K562 (cell line): ENCODE data around the gene THAP5. TPM values are rescaled to one million over a fixed set of nuclear protein-coding genes. Genes with fewer than 3 reads are reported as not detected.
A peak's percentile ranks its signal among the peaks of the same experiment; 100 is the strongest.

ENCODE experiments used
- ATAC-seq: fragments of 200-7000 bp; cut with Tn5 transposase; 3 replicates; pipeline ENCODE4 v1.9.1; 2020; ENCODE audit warnings: moderate library complexity
- BruUV-seq: library from RNA; stranded (reverse); fragments of 400-500 nt; replicated peaks from 2 replicates; lab custom pipeline; 2021; lab: Mats Ljungman, UMichigan
- CTCF ChIA-PET: fragments of 300-600 bp; formaldehyde crosslinking; extraction: SDS; loops from one replicate; lab custom pipeline; 2021; ENCODE audit warnings: low intra/inter-chr PET ratio; lab: Yijun Ruan, JAX
- POLR2A ChIA-PET: fragments of 300-600, 350-650 bp; sonication (Branson Sonifier 250); formaldehyde crosslinking; extraction: SDS; loops from one replicate; lab custom pipeline; 2021; ENCODE audit warnings: antibody characterized with exemption, inconsistent platforms; lab: Yijun Ruan, JAX
- DNase-seq, 4 experiments: peaks; one replicate each; pipeline versions ENCODE4 v3.0.0 to v3.0.0-alpha.2; 2011 to 2018; ENCODE audit warnings: low spot score in 3 of 4, mixed read lengths in 3 of 4; ENCODE audit errors: extremely low read depth in 1 of 4
- FAIRE-seq: peaks from 2 replicates; lab custom pipeline; 2011; peaks lifted over from hg19 to GRCh38; lab: Jason Lieb, UNC
- H2AFZ ChIP-seq: 2 replicates; pipeline ENCODE4 v1.6.0; 2011; ENCODE audit warnings: low read depth, low read length, control low read depth, inconsistent platforms
- H3K27ac ChIP-seq: fragments of 200-600 bp; 3 replicates; pipeline ENCODE4 v1.8.0; 2011; ENCODE audit warnings: low read depth, mild to moderate bottlenecking, control low read depth, inconsistent platforms, low read length, moderate library complexity, mixed read lengths; ENCODE audit errors: extremely low read depth
- H3K27me3 ChIP-seq, 2 experiments: fragments of 300-600 bp in 1 of 2; 2 replicates in 1 of 2; 3 replicates in 1 of 2; pipeline versions ENCODE4 v1.6.0 to v1.8.0; 2011; ENCODE audit warnings: inconsistent platforms in 2 of 2, low read length in 2 of 2, mild to moderate bottlenecking in 1 of 2, mixed read lengths in 1 of 2, moderate library complexity in 1 of 2; ENCODE audit not compliant: control insufficient read depth in 2 of 2, insufficient read depth in 2 of 2
- H3K36me3 ChIP-seq: fragments of 300-600 bp; 3 replicates; pipeline ENCODE4 v1.8.0; 2011; ENCODE audit warnings: mild to moderate bottlenecking, low read length, inconsistent platforms; ENCODE audit not compliant: control insufficient read depth, insufficient read depth
- H3K4me1 ChIP-seq, 2 experiments: fragments of 200-600 bp in 1 of 2; replicated peaks in 1 of 2; 2 replicates in 1 of 2; 3 replicates in 1 of 2; pipeline versions ENCODE4 v1.5.1 to v1.8.0; 2011; ENCODE audit warnings: inconsistent platforms in 2 of 2, low read length in 2 of 2, mild to moderate bottlenecking in 1 of 2, mixed read lengths in 1 of 2, moderate library complexity in 1 of 2; ENCODE audit not compliant: control insufficient read depth in 2 of 2, insufficient read depth in 2 of 2
- H3K4me2 ChIP-seq: 2 replicates; pipeline ENCODE4 v1.6.1; 2011; ENCODE audit warnings: low read length, control low read depth, inconsistent platforms, mixed read lengths; ENCODE audit not compliant: insufficient read depth
- H3K4me3 ChIP-seq: fragments of 200-600 bp; sonication (generic), shearing (Covaris generic); 2 replicates; pipeline ENCODE4 v1.5.1; 2016; ENCODE audit warnings: control low read depth, inconsistent platforms
- H3K79me2 ChIP-seq: fragments of 200-600 bp; 3 replicates; pipeline ENCODE4 v1.8.0; 2011; ENCODE audit warnings: low read length, inconsistent platforms; ENCODE audit not compliant: control insufficient read depth, insufficient read depth
- H3K9ac ChIP-seq, 2 experiments: 2 replicates each; pipeline versions ENCODE4 v1.6.0 to v1.6.1; 2011; ENCODE audit warnings: low read depth in 2 of 2, low read length in 2 of 2, control low read depth in 1 of 2, inconsistent platforms in 1 of 2, mild to moderate bottlenecking in 1 of 2, mixed read lengths in 1 of 2; ENCODE audit not compliant: insufficient read depth in 1 of 2
- H3K9me1 ChIP-seq: one replicate; pipeline ENCODE4 v1.6.0; 2011; ENCODE audit warnings: inconsistent platforms, mild to moderate bottlenecking, low read length, moderate library complexity; ENCODE audit not compliant: control insufficient read depth, insufficient read depth
- H3K9me3 ChIP-seq: replicated peaks from 2 replicates; pipeline ENCODE4 v1.5.1; 2011; ENCODE audit warnings: low read depth, low read length, inconsistent platforms; ENCODE audit not compliant: control insufficient read depth, insufficient read depth
- H4K20me1 ChIP-seq: replicated peaks from 2 replicates; pipeline ENCODE4 v1.6.1; 2011; ENCODE audit warnings: low read length, inconsistent platforms, mixed read lengths; ENCODE audit not compliant: control insufficient read depth, insufficient read depth
- CBX3 ChIP-seq, 2 experiments: IDR thresholded peaks; 1 replicate in 1 of 2; 2 replicates in 1 of 2; pipeline ENCODE4 v1.6.1; 2012; ENCODE audit warnings: inconsistent platforms in 2 of 2, low read length in 2 of 2, borderline replicate concordance in 1 of 2, control low read depth in 1 of 2
- CHD4 ChIP-seq: fragments of 200-600 bp; sonication (generic); IDR thresholded peaks from 3 replicates; pipeline ENCODE4 v1.6.1; 2012; ENCODE audit warnings: low read depth, mild to moderate bottlenecking, mixed read lengths, low read length, inconsistent platforms; ENCODE audit not compliant: insufficient read depth, insufficient replicate concordance, poor library complexity, severe bottlenecking
- FOXA1 ChIP-seq: fragments of 450-650 bp; IDR thresholded peaks from 2 replicates; pipeline ENCODE4 v1.6.1; 2016; ENCODE audit warnings: mild to moderate bottlenecking, borderline replicate concordance
- POLR2A ChIP-seq: fragments of 450-650 bp; conservative IDR thresholded peaks from 2 replicates; pipeline ENCODE4 v1.6.1; 2016
- ZNF184 ChIP-seq: sonication (generic); formaldehyde crosslinking; IDR thresholded peaks from 2 replicates; pipeline ENCODE4 v1.5.0; 2020; ENCODE audit warnings: missing genetic modification reagents
- ZNF282 ChIP-seq: sonication (generic); formaldehyde crosslinking; IDR thresholded peaks from 2 replicates; pipeline ENCODE4 v1.8.1; 2023; ENCODE audit warnings: missing genetic modification reagents
- ZNF778 ChIP-seq: fragments of 450-650 bp; formaldehyde crosslinking; IDR thresholded peaks from 2 replicates; pipeline ENCODE4 v1.4.0; 2020; ENCODE audit warnings: mild to moderate bottlenecking, moderate library complexity
- WGBS: fragments of 100-300 bp; shearing (Covaris generic); methylation state at CpG from one replicate; pipeline ENCODE4 v1.1.6; 2016; ENCODE audit warnings: low coverage, mixed read lengths; ENCODE audit not compliant: insufficient coverage; ENCODE audit errors: missing lambda C conversion rate; 5-methylcytosine and 5-hydroxymethylcytosine counted together
- in situ Hi-C: fragments of 300-500 bp; cut with MboI; formaldehyde crosslinking; loops from 4 replicates; pipeline ENCODE4 v1.15.0; 2018; ENCODE audit warnings: inconsistent platforms, mixed read lengths
- intact Hi-C: fragments of 100-400 bp; cut with micrococcal nuclease; formaldehyde crosslinking; loops from 2 replicates; pipeline ENCODE4 v1.14.2; 2022
- polyA plus RNA-seq, 8 experiments: library from polyadenylated mRNA; depleted of rRNA in 4 of 8; stranded (reverse) in 5 of 8; unstranded in 3 of 8; fragments of >200 nt; fragmentation: Nextera tagmentation in 2 of 8; fragmentation: Illumina TruSeq in 1 of 8; extraction: Ambion mirVana in 2 of 8; extraction: Trizol in 1 of 8; gene quantifications; 2 replicates each; pipeline versions ENCODE4 v1.2.1 to v1.2.3, GENCODE V29; 2011 to 2014; ENCODE audit warnings: inconsistent platforms in 1 of 8, missing spikeins in 1 of 8
- total RNA-seq, 7 experiments: library from RNA; depleted of rRNA in 6 of 7; stranded (reverse); fragments of >200 nt in 6 of 7; fragmentation: Illumina TruSeq in 2 of 7; extraction: Trizol in 2 of 7; gene quantifications; 2 replicates each; pipeline versions ENCODE4 v1.2.1 to v1.2.3, GENCODE V29; 2011 to 2021; ENCODE audit warnings: low replicate concordance in 1 of 7
- TF ChIP-seq, protein P1 (sequence below): sonication (generic); IDR thresholded peaks from 2 replicates; pipeline ENCODE4 v1.6.1; 2016
- TF ChIP-seq, protein P2 (sequence below): sonication (generic); formaldehyde crosslinking; IDR thresholded peaks from 2 replicates; pipeline ENCODE4 v1.8.0; 2022; ENCODE audit warnings: missing genetic modification reagents, mild to moderate bottlenecking, borderline replicate concordance
- TF ChIP-seq, protein P3 (sequence below): fragments of 450-650 bp; formaldehyde crosslinking; IDR thresholded peaks from 2 replicates; pipeline ENCODE4 v1.4.0; 2020; ENCODE audit warnings: mild to moderate bottlenecking, moderate library complexity

The THAP5 gene
- total and polyA plus RNA-seq, 9 of the 15 experiments (the other 6 are each of a cell fraction or from before 2014, with no cell fraction given): 16.5 to 58.1 (median 28.2) TPM

DNA sequence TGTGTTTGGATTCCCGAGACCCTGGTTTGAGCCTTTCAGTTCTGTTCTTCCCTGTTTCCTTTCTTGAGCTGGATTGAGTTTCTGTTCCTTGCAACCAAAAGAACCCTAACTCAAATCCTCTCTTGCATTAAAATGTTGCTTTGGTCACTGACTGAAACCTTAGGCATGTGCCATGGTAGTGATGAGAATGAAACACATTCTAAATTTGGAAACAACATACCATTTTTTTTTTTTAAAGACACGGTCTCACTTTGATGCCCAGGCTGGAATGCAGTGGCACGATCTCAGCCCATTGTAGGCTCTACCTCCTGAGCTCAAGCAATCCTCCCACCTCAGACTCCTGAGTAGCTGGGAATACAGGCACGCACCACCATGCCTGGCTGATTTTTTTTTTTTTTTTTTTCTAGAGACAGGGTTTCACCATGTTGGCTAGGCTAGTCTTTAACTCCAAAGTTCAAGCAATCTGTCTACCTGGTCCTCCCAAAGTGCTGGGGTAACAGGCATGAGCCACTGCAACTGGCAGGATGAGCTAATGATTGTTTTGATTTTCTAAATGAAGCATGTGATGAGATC lies 8.4 kb downstream of the THAP5 start:
- DNase-seq: no peak
- intact Hi-C loops: no loop called here
- Histone ChIP-seq H3K27me3 (no peaks in the 10 kb centered on the region), H4K20me1 (no peaks in the 10 kb centered on the region), H2AFZ (no peak overlapping the region), H3K4me1 (no peaks in the 10 kb centered on the region; a peak in 1 of 5 replicates), H3K9ac (no peak overlapping the region), H3K9me1 (no peaks in the 10 kb centered on the region), H3K27ac (no peak overlapping the region), H3K79me2 (peaks cover 6% of the 10 kb centered on the region; the same call in 2 of the 3 replicates), H3K36me3 (peaks cover 29% of the 10 kb centered on the region; the same call in 2 of the 3 replicates), H3K4me2 (no peak overlapping the region), H3K9me3 (peaks cover 14% of the 10 kb centered on the region), H3K4me3 (no peak overlapping the region)
- FAIRE-seq: no peak
- TF ChIP-seq POLR2A (peak; percentile 32; the same call in 1 of the 2 replicates), CBX3 (IDR thresholded peaks at IDR 0.05; ENCODE audit: borderline replicate concordance in 1 of 2, low read length in 2 of 2) (no peak)
- BruUV-seq: no TSS peak
- 90% methylated on average over 4 of the region's 4 CpGs for WGBS
- in situ Hi-C loops: no loop called here
- POLR2A ChIA-PET: interaction anchor here (0.6 to 2.5 kb wide), 4 partner anchors 9 to 72 kb away, joined by 3 to 10 read pairs (median 6); partner anchors contain the start of genes DNAJB9 and THAP5
- 0 out of 3 replicates have a peak, but pooled peaks have one; percentile 11 for ATAC-seq
- CTCF ChIA-PET: no interaction called here

DNA sequence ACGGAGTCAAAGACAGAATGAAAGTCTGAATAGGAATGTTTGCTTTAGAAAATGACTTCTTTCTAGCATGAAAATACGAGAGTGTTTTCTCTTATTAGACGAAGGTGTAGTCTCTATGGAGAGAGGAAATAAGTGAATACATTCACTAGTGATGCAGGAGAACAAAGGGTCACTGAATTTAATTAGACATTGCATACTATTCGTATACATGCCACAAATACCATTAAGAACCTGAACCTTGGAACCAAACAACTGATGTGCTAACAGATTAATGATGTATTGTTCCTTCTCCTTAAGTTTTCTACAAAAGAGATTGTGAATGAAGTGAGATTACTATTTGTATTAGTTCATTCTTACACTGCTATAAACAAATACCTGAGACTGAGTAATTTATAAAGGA lies 10.3 kb downstream of the THAP5 start:
- POLR2A ChIA-PET: interaction anchor here (1.1 to 2.5 kb wide), 2 partner anchors 10 to 11 kb away, joined by 10 to 11 read pairs; partner anchors contain the start of genes DNAJB9 and THAP5
- Histone ChIP-seq H4K20me1 (no peaks in the 10 kb centered on the region), H3K4me3 (no peak overlapping the region), H3K36me3 (peaks cover 12% of the 10 kb centered on the region; the same call in 1 of the 3 replicates), H3K27ac (no peak overlapping the region), H3K27me3 (no peaks in the 10 kb centered on the region), H2AFZ (no peak overlapping the region), H3K9me1 (no peaks in the 10 kb centered on the region), H3K79me2 (no peaks in the 10 kb centered on the region), H3K9ac (no peak overlapping the region), H3K4me1 (no peaks in the 10 kb centered on the region), H3K9me3 (peaks cover 14% of the 10 kb centered on the region), H3K4me2 (no peak overlapping the region)
- FAIRE-seq (no peak), DNase-seq (no peak), ATAC-seq (no peak)
- no TSS peak for BruUV-seq
- in situ Hi-C loops (no loop called here), intact Hi-C loops (no loop called here)
- CTCF ChIA-PET: no interaction called here
- WGBS: 61% methylated on average over 4 of the region's 4 CpGs
- TF ChIP-seq CHD4 (no peak), FOXA1 (no peak), ZNF282 (CRISPR knock-in tag) (no peak), ZNF778 (CRISPR knock-in tag) (no peak), ZNF184 (no peak)
- TF ChIP-seq, protein P1, sequence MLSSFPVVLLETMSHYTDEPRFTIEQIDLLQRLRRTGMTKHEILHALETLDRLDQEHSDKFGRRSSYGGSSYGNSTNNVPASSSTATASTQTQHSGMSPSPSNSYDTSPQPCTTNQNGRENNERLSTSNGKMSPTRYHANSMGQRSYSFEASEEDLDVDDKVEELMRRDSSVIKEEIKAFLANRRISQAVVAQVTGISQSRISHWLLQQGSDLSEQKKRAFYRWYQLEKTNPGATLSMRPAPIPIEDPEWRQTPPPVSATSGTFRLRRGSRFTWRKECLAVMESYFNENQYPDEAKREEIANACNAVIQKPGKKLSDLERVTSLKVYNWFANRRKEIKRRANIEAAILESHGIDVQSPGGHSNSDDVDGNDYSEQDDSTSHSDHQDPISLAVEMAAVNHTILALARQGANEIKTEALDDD: no peak
- TF ChIP-seq, protein P2, sequence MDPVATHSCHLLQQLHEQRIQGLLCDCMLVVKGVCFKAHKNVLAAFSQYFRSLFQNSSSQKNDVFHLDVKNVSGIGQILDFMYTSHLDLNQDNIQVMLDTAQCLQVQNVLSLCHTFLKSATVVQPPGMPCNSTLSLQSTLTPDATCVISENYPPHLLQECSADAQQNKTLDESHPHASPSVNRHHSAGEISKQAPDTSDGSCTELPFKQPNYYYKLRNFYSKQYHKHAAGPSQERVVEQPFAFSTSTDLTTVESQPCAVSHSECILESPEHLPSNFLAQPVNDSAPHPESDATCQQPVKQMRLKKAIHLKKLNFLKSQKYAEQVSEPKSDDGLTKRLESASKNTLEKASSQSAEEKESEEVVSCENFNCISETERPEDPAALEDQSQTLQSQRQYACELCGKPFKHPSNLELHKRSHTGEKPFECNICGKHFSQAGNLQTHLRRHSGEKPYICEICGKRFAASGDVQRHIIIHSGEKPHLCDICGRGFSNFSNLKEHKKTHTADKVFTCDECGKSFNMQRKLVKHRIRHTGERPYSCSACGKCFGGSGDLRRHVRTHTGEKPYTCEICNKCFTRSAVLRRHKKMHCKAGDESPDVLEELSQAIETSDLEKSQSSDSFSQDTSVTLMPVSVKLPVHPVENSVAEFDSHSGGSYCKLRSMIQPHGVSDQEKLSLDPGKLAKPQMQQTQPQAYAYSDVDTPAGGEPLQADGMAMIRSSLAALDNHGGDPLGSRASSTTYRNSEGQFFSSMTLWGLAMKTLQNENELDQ (CRISPR knock-in tag): no peak
- TF ChIP-seq, protein P3, sequence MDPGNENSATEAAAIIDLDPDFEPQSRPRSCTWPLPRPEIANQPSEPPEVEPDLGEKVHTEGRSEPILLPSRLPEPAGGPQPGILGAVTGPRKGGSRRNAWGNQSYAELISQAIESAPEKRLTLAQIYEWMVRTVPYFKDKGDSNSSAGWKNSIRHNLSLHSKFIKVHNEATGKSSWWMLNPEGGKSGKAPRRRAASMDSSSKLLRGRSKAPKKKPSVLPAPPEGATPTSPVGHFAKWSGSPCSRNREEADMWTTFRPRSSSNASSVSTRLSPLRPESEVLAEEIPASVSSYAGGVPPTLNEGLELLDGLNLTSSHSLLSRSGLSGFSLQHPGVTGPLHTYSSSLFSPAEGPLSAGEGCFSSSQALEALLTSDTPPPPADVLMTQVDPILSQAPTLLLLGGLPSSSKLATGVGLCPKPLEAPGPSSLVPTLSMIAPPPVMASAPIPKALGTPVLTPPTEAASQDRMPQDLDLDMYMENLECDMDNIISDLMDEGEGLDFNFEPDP (CRISPR knock-in tag): no peak
